Heart left ventricle (tissue), 16 donors: ENCODE results near the gene CAV1. TPM values are rescaled to one million over a fixed set of nuclear protein-coding genes. Genes with fewer than 3 reads are reported as not detected.
A peak's percentile ranks its signal among the peaks of the same experiment; 100 is the strongest.

ENCODE experiments used
- ATAC-seq, 4 donors: fragments of 200-7000 bp; cut with Tn5 transposase; one replicate each; pipeline ENCODE4 v1.9.1; 2020 to 2022; ENCODE audit warnings: moderate library complexity in 4 of 4, mild to moderate bottlenecking in 3 of 4, moderate number of reproducible peaks in 1 of 4
- DNase-seq, 5 donors: peaks; one replicate each; pipeline ENCODE4 v3.0.0-alpha.2; 2020
- H3K27ac ChIP-seq, 12 donors: fragments of 200-600 bp; sonication (generic) in 4 of 12; one replicate each; pipeline versions ENCODE4 v1.5.0 to v1.8.0; 2016 to 2022; ENCODE audit warnings: mild to moderate bottlenecking in 2 of 12
- H3K27me3 ChIP-seq, 9 donors: fragments of 200-600 bp; sonication (generic) in 2 of 9; one replicate each; pipeline versions ENCODE4 v1.5.1 to v1.8.0; 2016 to 2022; ENCODE audit warnings: mild to moderate bottlenecking in 3 of 9
- H3K36me3 ChIP-seq, 9 donors: fragments of 200-600 bp; sonication (generic) in 2 of 9; one replicate each; pipeline versions ENCODE4 v1.5.0 to v1.8.0; 2018 to 2022; ENCODE audit warnings: mild to moderate bottlenecking in 2 of 9
- H3K4me1 ChIP-seq, 12 donors: fragments of 200-600 bp; sonication (generic) in 4 of 12; one replicate each; pipeline versions ENCODE4 v1.5.0 to v1.8.0; 2016 to 2022; ENCODE audit warnings: mild to moderate bottlenecking in 3 of 12
- H3K4me3 ChIP-seq, 12 donors: fragments of 200-600 bp; sonication (generic) in 4 of 12; one replicate each; pipeline versions ENCODE4 v1.5.0 to v1.8.0; 2017 to 2022; ENCODE audit warnings: mild to moderate bottlenecking in 9 of 12, moderate library complexity in 4 of 12
- H3K9me3 ChIP-seq, 12 donors: fragments of 200-600 bp; sonication (generic) in 4 of 12; one replicate each; pipeline versions ENCODE4 v1.5.0 to v1.8.0; 2016 to 2022; ENCODE audit warnings: mild to moderate bottlenecking in 1 of 12
- POLR2A ChIP-seq, 2 donors: fragments of 450-650 bp; IDR thresholded peaks; one replicate each; pipeline ENCODE4 v1.6.1; 2017; ENCODE audit warnings: antibody characterized with exemption in 2 of 2, mild to moderate bottlenecking in 2 of 2, moderate library complexity in 2 of 2
- WGBS, 4 donors: extraction: QIAGEN DNeasy Blood & Tissue Kit in 2 of 4; methylation state at CpG; one replicate each; pipeline versions ENCODE4 v1.1.5 to v1.1.7; 2013 to 2018; 5-methylcytosine and 5-hydroxymethylcytosine counted together
- intact Hi-C, 10 donors: fragments of 100-400 bp; cut with DNase I; formaldehyde crosslinking; loops; one replicate each; pipeline versions ENCODE4 v1.11.1 to v1.14.2; 2022
- polyA plus RNA-seq, 2 donors: library from polyadenylated mRNA; stranded (reverse); fragments of 200-250 nt; gene quantifications; one replicate each; pipeline ENCODE4 v1.2.3, GENCODE V29; 2013
- total RNA-seq, 9 donors: library from RNA; depleted of rRNA in 2 of 9; stranded (reverse); fragments of >200 nt in 2 of 9; fragmentation: NEBNext Ultra II Directional in 3 of 9; extraction: Animal tissue kit (Norgen Biotek cat#: 25700) in 3 of 9; gene quantifications; one replicate each; pipeline versions ENCODE4 v1.1.0 to v1.2.4, GENCODE V29; 2016 to 2023
- TF ChIP-seq, protein P1 (sequence below), 12 donors: fragments of 200-600 bp; sonication (generic) in 4 of 12; IDR thresholded peaks; one replicate each; pipeline versions ENCODE4 v1.5.0 to v1.8.0; 2018 to 2022; ENCODE audit warnings: antibody characterized with exemption in 12 of 12, mild to moderate bottlenecking in 5 of 12
- donor health status: ischemic (EF 13 %, LVEDD 7.1; RV severe dilation, severe dysfunction).
- donor health status: healthy with polysubstance abuse.
- donor health status: DM: no; HTN: yes; CAD: no.
- donor health status: DM: no; HTN: no; CAD: no.
- donor health status: ischemic (EF 25% LVEDD 6.9; RV normal size, moderate dysfunction).
- donor health status: ischemic (EF 25% LVEDD 5.7; RV mildly dilated, moderate dysfunction).
- donor health status: healthy.
- donor health status: DM: yes; HTN: yes; CAD: no.
- donor health status: ischemic (EF 35%, LVEDD 5.7; RV mildly dilated, moderate dysfunction).
- donor health status: nonischemic (EF 11% LVEDD 7.7; RV severe dilation, severe dysfunction).
- donor health status: DM: yes; HTN: yes; CAD: no.
- donor health status: PGD.
- donor health status: ischemic (EF 29% LVEDD 5.4; RV normal size, mild dysfunction).
- donor health status: nonischemic (EF 23%, LVEDD 6.1; RV moderate dilation, normal function).

CAV1 gene
- total and polyA plus RNA-seq, 11 donors, result 125 to 408 (median 281) TPM

DNA sequence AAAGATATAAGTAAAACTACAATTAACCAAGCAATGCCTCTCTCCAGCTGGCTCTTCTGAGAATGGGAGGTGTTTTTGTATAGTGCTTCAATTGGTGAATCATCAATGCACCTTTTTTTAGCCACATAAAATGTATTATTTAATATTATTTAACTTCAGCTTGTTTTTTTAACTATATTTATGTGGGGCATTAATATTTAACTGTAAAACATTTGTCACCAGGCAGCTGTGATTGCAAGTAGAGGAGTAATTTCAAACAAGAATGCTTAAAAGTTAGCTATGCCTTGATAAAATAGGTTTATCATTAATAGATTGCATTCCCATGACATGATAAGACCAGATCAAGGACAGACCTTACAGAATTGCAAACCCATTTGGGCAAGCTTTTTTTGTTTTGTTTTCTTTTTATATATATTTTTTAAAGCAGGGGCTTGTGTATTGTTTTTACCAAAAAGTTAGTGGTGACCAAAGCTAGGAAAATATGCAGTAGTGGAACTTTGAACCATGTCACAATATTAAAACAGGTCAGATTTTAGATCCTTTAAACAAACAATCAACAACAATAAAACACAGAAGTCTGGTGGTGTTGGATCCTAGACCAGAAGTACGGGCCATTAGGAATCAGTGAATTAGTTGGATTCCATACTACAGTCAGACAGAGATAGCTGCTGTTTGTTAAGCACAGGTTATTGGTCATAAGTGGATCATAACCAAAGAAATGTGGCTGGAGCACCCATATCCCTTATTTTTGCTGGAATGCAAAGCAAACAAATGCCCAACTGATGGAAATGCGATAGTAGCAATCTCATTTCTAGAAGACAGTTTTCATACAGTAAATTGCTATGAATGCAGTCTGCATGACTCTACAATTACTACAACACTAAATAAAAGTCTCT lies 22.4 kb upstream of the CAV1 start:
- H3K27ac ChIP-seq, result peak overlapping the region; percentile 95 to 99 (median 98)
- 47 to 59% (median 51%) methylated on average over 2 of the region's 2 CpGs for WGBS, 4 donors
- H3K4me3 ChIP-seq, result peak overlapping the region; percentile 75 to 95 (median 89)
- peaks cover 0 to 17% (median 0%) of the 10 kb centered on the region in 9 donors for H3K27me3 ChIP-seq
- intact Hi-C loops, result loop anchor here in 5 of 10 donors (5.0 kb wide), 3 partner anchors 60 to 235 kb away; no protein-coding TSS in a partner anchor
- no peaks in the 10 kb centered on the region for H3K9me3 ChIP-seq
- H3K36me3 ChIP-seq, result peaks cover 0 to 34% (median 11%) of the 10 kb centered on the region in 9 donors
- no peak for ATAC-seq
- TF ChIP-seq, protein P1, sequence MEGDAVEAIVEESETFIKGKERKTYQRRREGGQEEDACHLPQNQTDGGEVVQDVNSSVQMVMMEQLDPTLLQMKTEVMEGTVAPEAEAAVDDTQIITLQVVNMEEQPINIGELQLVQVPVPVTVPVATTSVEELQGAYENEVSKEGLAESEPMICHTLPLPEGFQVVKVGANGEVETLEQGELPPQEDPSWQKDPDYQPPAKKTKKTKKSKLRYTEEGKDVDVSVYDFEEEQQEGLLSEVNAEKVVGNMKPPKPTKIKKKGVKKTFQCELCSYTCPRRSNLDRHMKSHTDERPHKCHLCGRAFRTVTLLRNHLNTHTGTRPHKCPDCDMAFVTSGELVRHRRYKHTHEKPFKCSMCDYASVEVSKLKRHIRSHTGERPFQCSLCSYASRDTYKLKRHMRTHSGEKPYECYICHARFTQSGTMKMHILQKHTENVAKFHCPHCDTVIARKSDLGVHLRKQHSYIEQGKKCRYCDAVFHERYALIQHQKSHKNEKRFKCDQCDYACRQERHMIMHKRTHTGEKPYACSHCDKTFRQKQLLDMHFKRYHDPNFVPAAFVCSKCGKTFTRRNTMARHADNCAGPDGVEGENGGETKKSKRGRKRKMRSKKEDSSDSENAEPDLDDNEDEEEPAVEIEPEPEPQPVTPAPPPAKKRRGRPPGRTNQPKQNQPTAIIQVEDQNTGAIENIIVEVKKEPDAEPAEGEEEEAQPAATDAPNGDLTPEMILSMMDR (IDR thresholded peaks at IDR 0.05), result no peak
- TF ChIP-seq POLR2A (IDR thresholded peaks at IDR 0.05), result no peak
- no peak for DNase-seq
- H3K4me1 ChIP-seq, result peaks cover 0 to 63% (median 42%) of the 10 kb centered on the region in 12 donors

DNA sequence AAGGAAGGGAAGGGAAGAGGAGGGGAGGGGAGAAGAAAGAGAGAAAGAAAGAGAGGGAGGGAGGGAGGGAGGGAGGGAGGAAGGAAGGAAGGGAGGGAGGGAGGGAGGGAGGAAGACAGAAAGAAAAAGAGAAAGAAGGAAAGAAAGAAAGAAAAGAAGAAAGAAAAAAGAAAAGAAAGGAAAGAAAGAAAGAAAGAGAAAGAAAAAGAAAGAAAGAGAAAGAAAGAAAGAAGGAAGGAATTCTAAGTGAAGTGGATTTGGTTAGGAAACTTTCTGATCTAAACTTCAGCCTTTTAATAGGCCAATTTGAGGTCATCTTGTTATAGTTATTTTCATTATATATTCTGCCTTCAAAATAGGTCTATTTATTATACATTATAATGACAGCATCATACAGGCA lies 21.0 kb upstream of the CAV1 start:
- no peaks in the 10 kb centered on the region for H3K9me3 ChIP-seq
- peaks cover 0 to 48% (median 11%) of the 10 kb centered on the region in 9 donors for H3K36me3 ChIP-seq
- peak overlapping the region in 10 of 12 donors; percentile 0 to 99 (median 98) for H3K27ac ChIP-seq
- no peak for TF ChIP-seq POLR2A (IDR thresholded peaks at IDR 0.05)
- TF ChIP-seq, protein P1 (IDR thresholded peaks at IDR 0.05), result no peak
- peaks cover 0 to 75% (median 44%) of the 10 kb centered on the region in 12 donors for H3K4me1 ChIP-seq
- intact Hi-C loops, result loop anchor here in 5 of 10 donors (5.0 kb wide), 3 partner anchors 62 to 237 kb away; no protein-coding TSS in a partner anchor
- DNase-seq (no peak), ATAC-seq (no peak)
- peak overlapping the region in 2 of 12 donors; percentile 84 to 92 for H3K4me3 ChIP-seq
- peaks cover 0 to 17% (median 0%) of the 10 kb centered on the region in 9 donors for H3K27me3 ChIP-seq

DNA sequence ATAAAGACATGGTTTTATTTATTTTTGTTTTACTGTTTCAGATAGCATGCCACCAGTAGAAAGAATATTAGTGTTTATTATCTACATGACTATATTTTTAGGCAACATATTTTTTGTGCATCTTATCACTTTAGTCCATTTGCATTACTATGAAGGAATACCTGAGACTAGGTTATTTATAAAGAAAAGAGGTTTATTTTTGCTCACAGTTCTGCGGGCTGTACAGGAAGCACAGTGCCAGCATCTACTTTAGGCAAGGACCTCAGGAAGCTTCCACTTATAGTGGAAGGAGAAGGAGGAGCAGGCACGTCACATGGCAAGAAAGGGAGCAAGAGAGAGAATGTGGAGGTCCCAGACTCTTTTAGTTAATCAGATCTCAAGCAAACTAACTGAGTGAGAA lies 19.6 kb upstream of the CAV1 start:
- H3K4me1 ChIP-seq, result peaks cover 0 to 86% (median 41%) of the 10 kb centered on the region in 12 donors
- ATAC-seq, result no peak

More for the DNA sequence above, 19.6 kb upstream of the CAV1 start:
- H3K27ac ChIP-seq, result peak overlapping the region in 10 of 12 donors; percentile 0 to 98 (median 38)
- no peak for TF ChIP-seq POLR2A (IDR thresholded peaks at IDR 0.05)
- TF ChIP-seq, protein P1 (IDR thresholded peaks at IDR 0.05), result no peak
- no peaks in the 10 kb centered on the region for H3K9me3 ChIP-seq
- no peak for DNase-seq
- H3K4me3 ChIP-seq, result no peak overlapping the region
- WGBS, 4 donors, result 36 to 58% (median 55%) methylated on average over 2 of the region's 2 CpGs
- H3K36me3 ChIP-seq, result peaks cover 0 to 56% (median 11%) of the 10 kb centered on the region in 9 donors
- intact Hi-C loops, result no loop called here
- H3K27me3 ChIP-seq, result peaks cover 0 to 5% (median 0%) of the 10 kb centered on the region in 9 donors
